GM21381 (cell line): ENCODE data around the gene SLC15A4.
"Not testable (repeated sequence)": the region's sequence is repeated elsewhere in the genome, so short reads cannot be mapped to it uniquely, and the experiment has no call there.

Experiments used
- ATAC-seq: cut with Tn5 transposase; IDR thresholded peaks from one replicate; pipeline ENCODE4 v1.9.1; 2021; ENCODE audit warnings: mild to moderate bottlenecking, moderate library complexity; ENCODE audit not compliant: unreplicated experiment

The SLC15A4 gene

GRCh38 chr12:128823916-128824839, at the start of gene SLC15A4:
TSS of gene SLC15A4 (minus strand) at chr12:128823958. CDS start at chr12:128823943, 15 bp downstream.
- ATAC-seq: peak; percentile 75

DNA sequence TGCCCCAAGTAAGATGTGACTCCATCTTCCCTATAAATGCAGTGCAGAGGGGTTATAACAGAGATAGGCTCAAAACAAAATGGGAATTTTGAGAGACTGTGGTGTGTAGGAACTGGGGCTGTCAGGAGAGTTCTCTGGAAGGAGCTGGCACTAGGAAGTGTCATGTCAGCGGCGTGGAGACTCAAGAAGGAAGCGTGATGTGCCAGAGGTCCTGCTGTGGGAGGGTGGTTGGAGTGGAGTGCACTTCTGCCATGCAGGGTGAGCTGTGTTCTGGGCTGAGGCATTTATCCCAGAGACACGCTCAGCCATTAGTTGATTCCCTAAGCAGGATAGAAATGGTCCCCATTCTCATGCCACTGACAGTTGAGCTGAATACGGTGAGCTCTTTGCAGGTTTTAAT, 48.5 kb upstream of the SLC15A4 start:
- ATAC-seq: no peak

DNA sequence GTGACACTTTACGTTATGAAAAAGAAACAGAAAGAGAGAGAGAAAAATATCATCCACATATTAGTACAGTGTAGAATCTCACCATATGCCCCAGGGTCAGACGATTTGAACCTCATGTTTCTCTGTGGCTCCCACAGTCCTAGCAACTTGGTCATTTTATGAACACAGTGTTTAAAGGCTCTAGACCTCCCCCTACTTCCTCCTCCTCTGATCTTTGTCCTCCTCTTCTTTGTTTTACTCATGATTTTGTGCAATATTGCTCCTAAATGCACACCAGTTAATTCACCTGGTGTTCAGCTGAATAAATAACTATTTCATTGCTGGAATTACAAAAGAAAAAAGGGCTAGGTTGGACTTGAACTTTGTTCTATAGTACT, 47.7 kb upstream of the SLC15A4 start:
- ATAC-seq: no peak

DNA sequence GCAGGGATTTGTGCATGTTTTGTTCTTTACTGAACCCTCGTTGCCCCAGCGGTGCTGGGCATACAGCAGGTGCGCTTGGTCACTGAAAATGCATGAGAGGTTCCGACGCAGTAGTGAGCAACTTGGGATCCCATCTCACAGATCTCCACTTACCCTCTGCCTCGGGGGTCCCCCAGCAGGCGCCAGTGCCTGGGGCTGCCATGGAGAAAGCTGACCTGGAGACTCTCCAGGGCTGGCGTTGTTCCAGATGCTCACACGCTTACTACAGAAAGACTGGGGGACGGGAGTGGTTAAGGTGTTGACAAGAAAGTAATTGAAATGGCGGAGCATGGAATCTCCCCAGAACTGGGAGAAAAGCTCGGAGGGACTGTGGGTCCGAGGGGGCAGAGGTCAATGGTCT, 43.7 kb upstream of the SLC15A4 start:
- ATAC-seq: no peak

DNA sequence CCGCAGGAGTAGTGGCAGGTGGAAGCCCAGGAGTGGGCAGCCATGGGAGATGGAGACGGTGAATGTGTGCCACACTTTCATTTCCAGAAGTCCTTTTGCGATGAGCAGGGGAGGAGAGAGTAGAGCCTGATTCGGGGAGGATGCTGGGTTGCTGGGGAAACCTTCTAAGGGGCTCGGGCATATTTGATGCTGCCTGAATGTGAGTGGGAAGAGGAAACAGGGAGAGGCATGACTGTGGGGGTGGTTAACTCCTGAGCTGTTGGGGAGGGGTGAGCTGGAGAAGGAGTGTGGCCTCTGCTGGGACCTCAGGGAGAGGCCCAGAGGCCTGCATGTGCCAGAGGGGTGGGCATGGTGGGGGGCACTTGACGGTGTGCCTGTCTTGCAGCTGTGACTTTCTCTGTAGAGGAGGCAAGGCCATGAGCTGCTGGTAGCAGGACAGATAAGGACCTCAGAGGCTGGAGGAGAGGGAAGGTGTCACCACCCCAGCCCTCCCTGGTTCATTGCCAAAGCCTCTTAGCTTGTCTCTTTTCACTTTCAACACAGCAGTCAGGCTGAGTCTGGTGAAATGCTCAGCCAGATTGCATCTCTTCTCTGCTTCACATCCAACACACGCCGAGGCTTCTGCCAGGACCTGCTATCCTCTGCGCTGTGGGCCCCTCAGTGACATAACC, 40.9 kb upstream of the SLC15A4 start:
- ATAC-seq: no peak

- no peak for ATAC-seq
These were observed 40.2 kb upstream of the SLC15A4 start for GRCh38 chr12:128863957-128864356.

- ATAC-seq: no peak
These were observed 37.7 kb upstream of the SLC15A4 start for GRCh38 chr12:128861226-128862016.

DNA sequence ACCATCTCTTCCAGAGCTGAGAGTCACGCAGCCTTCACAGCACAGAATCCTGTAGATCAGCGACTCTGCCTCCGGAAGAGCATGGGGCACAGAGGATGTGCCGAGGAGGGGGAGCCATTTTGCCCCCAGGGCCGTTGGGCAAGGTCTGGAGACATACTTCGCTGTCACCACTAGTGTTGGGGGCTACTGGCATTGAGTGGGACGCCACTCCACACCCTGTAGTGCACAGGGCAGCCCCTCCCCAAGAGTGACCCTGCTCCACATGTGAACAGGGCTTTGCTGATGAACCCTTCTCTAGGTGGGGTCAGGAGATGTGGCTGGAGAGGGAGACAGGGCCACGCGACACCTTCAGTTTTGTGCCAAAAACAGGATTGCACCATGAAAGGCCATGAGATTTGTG, 35.6 kb upstream of the SLC15A4 start:
- no peak for ATAC-seq

DNA sequence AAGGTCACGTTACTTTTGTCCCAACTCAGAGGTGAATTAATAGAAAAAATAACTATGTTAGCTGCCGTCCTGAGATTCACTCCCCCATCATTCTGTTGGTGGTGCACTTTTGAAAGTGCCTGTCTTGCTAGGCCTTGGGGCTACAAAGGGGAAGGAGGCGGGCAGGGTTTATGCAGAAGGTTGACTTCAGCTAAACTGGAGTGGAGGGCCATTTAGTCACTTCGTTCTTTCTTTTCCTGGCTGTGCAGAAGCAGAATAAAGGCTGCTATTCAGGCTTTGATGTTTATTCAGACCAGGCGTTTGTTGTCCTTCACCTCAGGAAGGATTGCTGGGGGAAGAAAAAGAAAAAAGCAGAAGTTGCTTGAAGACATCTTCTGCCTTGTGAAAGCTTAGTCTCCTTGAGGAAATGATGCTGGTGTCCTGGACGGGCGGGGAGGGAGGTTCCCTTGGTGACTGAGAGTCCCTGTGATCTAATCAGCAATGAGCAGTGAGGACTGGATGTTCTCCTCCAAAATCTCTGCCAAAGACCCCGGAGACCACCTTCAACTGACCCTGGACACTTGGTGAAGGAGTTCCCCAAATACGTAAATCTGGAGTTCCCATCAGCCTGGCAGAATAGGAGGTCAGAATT, 33.5 kb upstream of the SLC15A4 start:
- ATAC-seq: no peak

DNA sequence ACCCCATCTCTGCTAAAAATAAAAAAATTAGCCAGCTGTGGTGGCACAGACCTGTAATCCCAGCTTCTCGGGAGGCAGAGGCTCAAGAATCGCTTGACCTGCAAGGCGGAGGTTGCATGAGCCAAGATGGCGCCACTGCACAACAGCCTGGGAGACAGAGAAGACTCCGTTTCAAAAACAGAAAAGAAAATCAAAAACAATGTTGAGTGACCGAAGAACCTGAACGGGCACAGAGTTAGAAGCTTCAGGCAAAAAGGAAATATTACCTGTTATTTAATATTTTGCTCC, 33.0 kb upstream of the SLC15A4 start:
- no peak for ATAC-seq

GRCh38 chr12:128856035-128856790, 32.5 kb upstream of the SLC15A4 start:
- ATAC-seq: no peak

DNA sequence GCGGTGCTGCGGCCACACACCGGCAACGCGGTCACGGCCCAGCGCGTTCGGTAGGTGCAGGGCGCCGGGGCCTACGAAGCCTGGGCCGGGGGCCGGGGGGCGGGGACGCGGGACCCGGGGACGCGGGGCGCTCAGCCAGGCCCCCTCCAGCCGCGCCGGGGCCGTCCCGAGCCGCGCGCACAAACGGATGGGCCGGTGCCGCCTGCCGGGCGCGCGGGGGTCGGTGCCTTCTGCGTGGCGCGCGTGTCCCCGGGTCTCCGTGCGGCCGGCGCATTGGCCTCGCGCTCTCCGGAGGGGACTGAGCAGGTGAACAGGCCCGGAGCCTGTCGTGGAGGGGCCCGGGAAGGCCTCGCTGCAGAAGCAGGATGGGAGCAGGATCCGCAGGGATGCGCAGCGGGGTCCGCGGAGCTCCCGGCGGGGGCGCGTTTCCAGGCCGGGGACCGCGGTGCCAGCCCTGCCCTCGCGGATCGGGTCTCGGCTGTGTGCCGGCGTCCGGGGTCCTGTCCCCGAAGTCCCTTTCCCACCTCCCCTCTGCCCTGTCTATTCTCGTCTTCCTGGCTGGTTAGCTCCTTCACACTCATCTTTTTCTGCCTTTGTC, 29.9 kb upstream of the SLC15A4 start:
- ATAC-seq: peak; percentile 52

GRCh38 chr12:128852885-128853599, 29.3 kb upstream of the SLC15A4 start, which contains the start of gene GLT1D1:
TSS of gene GLT1D1 (plus strand) at chr12:128853478. CDS start at chr12:128853582, 104 bp downstream.
- peak; percentile 34 for ATAC-seq

DNA sequence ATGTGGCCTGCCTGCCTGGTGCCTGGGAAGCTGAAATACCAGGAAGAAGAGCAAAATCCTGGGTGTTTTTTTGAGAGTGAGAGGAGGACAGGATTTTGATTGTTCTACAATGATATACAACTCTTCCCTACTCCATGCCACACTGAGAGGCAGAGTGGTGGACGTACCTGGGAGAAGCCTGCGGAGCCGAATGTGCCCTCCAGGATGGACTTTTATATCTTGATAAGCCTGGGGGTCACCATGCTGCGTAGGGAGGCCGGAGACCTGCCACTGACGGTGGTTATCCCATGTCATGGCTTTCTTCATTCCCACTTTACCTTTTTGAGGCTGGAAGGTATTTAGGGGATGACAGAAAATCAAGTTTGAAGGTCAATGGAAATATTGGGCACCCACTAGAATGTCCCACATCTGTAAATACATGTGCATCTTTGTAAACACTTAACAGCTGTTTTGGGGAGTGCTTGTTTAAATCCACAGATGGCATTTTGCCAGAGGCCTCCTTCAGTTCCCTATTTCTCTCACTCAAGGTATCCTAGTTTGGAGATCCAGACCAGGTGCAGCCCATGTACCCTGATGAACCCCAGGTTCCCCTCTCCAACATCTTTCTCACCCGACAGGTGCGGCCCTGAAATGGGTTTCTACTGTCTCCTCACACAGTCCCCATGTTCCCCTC, 28.4 kb upstream of the SLC15A4 start:
- ATAC-seq: no peak

DNA sequence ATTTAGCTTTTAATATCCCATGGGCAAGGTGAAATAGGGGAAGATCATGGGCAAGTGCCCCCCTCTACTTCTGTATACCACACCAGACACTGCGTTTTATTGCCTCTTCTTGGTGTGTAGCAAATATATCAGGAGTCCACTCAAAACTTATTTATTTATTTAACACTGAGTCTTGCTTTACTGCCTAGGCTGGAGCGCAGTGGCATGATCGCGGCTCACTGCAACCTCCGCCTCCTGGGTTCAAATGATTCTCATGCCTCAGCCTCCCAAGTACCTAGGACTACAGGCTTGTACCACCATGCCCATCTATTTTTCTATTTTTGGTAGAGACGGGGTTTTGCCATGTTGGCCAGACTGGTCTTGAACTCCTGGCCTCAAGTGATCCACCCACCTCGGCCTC, 27.7 kb upstream of the SLC15A4 start:
- ATAC-seq: not testable (repeated sequence)

DNA sequence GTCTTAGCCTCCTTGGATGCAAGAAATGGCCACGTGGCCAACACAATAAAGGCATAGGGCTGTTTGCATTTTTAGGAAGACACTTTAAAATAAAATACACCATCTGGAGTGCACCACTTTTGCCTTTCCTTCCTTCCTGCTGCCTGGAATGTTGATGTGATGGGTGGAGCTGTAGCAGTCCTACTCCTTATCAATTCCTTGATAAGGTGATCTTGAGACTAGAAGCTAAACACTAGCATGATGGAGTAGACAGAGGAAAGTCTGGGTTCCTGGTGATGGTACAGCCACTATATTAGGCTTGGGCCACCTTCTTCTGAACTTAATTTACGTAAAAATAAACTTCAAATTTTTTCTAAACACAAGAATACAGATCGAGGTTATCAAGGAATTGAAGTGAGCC, 26.6 kb upstream of the SLC15A4 start:
- no peak for ATAC-seq

DNA sequence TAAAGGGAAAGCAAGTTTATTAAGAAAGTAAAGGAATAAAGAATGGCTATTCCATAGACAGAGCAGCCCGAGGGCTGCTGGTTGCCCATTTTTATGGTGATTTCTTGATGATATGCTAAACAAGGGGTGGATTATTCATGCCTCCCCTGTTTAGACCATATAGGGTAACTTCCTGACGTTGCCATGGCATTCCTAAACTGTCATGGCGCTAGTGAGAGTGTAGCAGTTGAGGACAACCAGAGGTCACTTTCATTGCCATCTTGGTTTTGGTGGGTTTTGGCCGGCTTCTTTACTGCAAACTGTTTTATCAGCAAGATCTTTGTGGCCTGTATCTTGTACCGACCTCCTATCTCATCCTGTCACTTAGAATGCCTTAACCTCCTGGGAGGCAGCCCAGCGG, 26.0 kb upstream of the SLC15A4 start:
- not testable (repeated sequence) for ATAC-seq

- no peak for ATAC-seq
These were observed 24.6 kb upstream of the SLC15A4 start for GRCh38 chr12:128848371-128848770.

GRCh38 chr12:128846671-128847070, 22.9 kb upstream of the SLC15A4 start:
- ATAC-seq: not testable (repeated sequence)
